HK-2 (cell line): Measurements from ENCODE around the gene CTNNA3.
"Not testable (repeated sequence)": the region's sequence is repeated elsewhere in the genome, so short reads cannot be mapped to it uniquely, and the experiment has no call there.

Experiments used
- DNase-seq: peaks from one replicate; pipeline ENCODE4 v3.0.0-alpha.2; 2018; ENCODE audit not compliant: unreplicated experiment

The CTNNA3 gene

DNA sequence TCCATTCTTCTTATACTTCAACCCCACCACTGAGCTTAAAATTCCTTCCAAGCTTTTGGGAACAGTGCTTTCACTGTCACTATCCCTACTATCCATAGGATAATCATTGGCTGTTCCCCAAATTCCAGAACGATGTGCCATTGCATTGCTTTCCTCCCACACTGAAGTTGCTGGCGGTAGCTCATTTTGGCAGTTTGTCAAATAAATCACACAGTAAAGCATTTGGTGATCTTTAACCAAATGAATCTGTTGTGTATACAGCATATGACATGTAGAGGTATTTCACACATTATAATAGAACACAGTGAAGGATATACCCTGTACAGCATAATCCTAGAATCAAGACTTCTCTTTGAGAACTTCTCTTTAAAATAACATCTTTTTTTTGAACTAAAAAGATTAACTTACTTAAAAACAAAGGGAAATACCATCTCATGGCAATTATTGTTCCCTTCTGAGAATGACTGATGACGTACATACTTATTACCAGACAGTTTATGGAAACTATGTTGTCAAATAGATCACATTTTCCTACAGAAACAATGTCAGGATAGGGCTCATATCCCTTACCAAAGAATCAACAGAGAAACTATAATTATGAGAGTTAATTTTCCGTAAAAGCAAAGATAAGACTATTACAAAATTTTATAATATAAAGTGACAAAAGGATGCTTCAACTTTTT lies 93.6 kb downstream of the CTNNA3 start:
- DNase-seq = peak; percentile 42

GRCh38 chr10:67599597-67599996 lies 96.4 kb downstream of the CTNNA3 start:
- no peak for DNase-seq

- no peak for DNase-seq
Observed at GRCh38 chr10:67596641-67597040, 99.4 kb downstream of the CTNNA3 start.

- no peak for DNase-seq
Observed at GRCh38 chr10:67587771-67588170, 108.2 kb downstream of the CTNNA3 start.

- no peak for DNase-seq
Observed at GRCh38 chr10:67575532-67575931, 120.5 kb downstream of the CTNNA3 start.

DNA sequence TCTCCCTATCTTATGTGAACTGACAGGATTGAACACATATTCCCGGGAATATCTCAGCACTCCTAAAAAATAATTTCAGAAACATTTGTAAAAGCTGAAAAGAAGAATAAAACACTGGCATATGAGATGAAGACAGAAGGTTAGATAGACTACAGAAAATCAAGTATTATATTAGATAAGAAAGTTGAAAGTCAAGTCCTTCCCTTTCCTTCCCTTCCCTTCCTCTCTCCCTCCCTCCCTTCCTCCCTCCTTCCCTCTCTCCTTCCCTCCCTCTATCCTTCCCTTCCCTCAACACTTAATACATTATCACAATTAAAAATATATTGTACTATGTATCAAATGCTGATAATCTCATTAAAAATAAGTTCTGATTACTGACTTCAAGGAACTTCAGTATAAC lies 122.5 kb downstream of the CTNNA3 start:
- DNase-seq = no peak

DNA sequence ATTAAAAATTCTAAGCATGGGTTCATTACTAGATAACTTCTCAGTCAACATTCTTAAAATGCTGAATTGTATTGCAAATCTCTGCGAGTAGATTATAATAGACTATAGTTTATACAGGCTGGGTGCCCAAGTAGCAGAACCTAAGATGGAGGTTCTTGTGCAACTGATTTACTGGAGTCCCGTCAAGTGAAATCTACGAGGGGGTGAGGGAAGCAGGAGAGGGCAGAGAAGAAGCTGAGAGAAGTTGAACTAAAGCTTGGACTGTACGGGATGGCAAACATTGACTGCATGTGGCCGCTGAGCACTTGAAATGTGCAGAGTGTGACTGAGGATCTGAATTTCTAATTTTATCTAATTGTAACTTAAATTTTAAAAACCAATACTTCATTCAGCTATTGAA lies 124.5 kb downstream of the CTNNA3 start:
- DNase-seq = no peak

- DNase-seq = not testable (repeated sequence)
Observed at GRCh38 chr10:67558311-67558710, 137.7 kb downstream of the CTNNA3 start.

- no peak for DNase-seq
Observed at GRCh38 chr10:67553254-67553653, 142.7 kb downstream of the CTNNA3 start.

DNA sequence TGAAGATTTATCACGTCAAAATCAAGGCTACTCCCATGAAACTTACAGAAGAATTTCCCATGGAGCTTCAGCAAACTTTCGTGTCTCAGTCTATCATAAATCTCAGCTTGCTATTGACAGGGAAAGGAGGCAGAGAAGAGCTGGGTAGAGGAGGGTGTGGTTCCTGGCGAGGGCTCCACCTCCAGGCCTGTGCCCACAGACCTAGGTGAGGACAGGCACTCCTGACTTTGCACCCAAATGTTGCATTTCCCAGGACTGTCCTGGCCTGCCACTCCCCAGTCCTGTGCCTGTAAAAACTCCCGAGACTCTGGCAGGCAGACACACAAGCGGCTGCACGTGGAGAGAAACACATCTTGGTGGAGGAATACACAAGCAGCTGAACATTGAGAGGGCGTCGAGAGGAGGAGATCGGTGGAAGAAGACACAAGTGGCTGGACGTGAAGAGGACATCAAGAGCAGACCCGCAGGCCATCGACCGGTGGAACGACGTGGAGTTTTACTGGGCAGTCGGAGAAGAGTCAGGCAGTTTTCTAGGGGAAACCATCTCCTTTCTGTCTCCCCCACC lies 145.1 kb downstream of the CTNNA3 start:
- no peak for DNase-seq

DNA sequence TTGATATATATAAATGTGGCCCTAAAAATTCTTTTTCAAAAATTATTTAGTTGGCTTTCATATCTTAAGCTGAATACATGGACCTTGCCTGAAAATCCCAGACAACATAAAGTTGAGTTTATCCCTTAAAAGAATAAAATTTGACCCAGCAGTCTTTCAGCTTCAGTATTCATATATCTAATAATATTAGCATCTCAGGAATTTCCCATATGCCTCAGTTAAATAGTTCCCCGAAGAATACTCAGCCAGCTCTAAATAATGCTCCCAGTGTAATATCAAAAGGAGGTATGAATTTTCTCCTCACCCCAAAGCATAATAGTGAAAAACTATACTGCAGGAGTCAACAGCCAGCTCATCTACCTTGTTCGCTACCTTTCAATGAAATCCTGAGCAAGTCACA lies 145.9 kb downstream of the CTNNA3 start:
- DNase-seq = no peak

- DNase-seq = no peak
Observed at GRCh38 chr10:67549390-67549789, 146.6 kb downstream of the CTNNA3 start.

- no peak for DNase-seq
Observed at GRCh38 chr10:67541411-67541810, 154.6 kb downstream of the CTNNA3 start.

GRCh38 chr10:67539312-67539711 lies 156.7 kb downstream of the CTNNA3 start:
- no peak for DNase-seq

DNA sequence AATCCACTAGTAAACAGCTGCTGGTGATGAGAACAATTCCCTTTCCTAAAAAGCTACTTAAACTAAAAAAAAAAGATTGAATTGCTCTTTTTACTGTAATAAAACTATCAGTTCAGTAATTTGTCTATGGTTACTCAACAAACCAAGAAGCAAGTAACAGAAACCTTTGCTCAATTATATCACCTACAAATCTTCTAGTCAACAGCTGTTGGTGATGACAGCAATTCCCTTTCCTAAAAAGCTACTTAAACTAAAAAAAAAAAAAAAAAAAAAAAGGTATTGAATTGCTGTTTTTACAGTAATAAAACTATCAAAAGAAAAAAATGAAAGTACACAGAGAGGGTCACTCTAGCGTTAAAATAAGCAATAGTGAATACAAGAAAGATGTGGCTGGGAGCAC lies 158.1 kb downstream of the CTNNA3 start:
- DNase-seq = no peak

DNA sequence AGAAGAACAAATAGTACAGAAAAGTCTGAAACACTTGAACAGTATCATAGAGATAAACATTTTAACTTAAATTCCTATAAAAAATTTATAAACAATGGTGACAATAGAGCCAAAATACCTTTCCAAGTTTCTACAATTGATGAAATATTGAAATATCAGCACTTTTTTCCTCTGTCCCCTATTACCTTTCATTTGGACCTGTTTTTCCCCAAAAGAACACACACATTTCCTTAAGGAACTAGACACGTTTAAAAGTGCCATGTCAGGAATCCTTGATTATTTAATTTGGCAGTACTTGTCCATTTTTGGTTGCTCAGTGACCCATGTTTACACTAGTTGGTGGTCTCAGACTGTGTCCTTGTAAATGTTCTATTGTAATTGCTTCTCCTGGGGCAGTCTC lies 162.6 kb downstream of the CTNNA3 start:
- DNase-seq = no peak

DNA sequence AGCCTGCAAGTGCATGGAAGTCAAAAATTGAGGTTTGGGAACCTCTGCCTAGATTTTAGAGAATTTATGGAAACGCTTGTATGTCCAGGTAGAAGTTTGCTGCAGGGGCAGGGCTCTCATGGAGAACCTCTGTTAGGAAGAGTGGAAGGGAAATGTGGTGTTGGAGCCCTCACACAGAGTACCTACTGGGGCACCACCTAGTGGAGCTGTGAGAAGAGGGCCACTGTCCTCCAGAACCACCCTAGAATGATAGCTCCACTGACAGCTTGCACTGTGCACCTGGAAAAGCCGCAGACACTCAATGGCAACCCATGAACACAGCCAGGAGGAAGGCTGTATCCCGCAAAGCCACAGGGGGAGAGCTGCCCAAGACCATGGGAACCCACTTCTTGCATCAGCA lies 165.0 kb downstream of the CTNNA3 start:
- not testable (repeated sequence) for DNase-seq

DNA sequence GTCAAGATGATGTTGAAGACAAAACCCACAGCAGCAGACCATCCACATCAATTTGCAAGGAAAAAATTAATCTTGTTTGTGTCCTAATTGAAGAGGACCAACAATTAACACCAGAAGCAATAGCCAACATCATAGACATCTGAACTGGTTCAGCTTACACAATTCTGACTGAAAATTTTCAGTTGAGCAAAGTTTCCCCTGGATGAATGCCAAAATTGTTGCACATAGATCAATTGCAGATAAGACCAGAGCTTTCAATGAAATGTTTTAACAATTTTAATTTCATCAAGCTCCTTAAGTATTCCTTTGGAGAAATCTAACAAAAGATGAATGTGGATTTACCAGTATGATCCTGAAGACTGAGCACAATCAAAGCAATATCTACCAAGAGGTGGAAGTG lies 168.6 kb downstream of the CTNNA3 start:
- no peak for DNase-seq

DNA sequence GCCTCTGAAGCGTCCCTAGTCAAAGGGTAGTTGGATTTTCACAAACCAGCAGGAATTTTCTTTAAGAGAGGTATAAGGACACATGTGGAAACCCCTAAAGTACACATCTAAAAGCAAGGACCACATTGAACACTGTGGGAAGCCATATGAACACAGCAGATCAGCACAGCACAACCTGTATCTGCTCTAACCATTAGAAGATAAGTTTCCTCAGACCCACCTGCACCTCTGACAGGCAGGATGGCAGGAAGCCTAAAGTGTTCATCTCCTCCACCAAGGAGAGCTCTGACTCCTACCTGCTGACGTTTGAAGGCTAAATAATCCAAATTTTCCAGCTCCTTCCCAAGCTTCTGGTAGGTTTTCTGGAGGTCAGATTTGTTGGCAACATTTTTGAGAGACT lies 174.4 kb downstream of the CTNNA3 start:
- DNase-seq = no peak

DNA sequence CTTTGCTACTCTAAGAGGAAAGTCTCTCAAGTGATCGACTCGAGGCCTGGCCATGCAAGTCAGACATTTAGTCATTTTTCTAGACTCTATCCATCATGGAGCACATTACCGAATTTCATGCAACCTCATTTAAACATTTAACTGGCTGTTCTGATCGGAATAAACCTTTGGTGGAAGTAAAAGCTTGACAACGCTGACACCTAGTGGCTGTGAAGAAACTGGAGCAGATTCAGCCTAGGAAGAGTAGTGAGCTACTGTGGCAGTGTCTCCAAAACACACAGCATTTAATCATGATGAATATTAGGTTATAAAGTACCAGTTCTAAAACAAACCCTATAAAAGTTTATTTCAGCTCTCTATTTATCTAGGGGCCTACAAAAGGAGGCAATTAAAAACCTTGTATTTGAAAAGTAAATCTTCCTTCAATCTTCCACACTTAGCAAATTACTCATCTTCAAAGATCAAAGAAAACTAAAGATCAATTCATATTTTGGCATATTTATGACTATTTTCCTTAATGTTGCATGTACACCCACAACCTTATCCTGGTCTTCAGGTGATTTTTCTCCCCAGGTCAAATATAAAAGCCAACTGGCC lies 175.0 kb downstream of the CTNNA3 start:
- peak; percentile 24 for DNase-seq

DNA sequence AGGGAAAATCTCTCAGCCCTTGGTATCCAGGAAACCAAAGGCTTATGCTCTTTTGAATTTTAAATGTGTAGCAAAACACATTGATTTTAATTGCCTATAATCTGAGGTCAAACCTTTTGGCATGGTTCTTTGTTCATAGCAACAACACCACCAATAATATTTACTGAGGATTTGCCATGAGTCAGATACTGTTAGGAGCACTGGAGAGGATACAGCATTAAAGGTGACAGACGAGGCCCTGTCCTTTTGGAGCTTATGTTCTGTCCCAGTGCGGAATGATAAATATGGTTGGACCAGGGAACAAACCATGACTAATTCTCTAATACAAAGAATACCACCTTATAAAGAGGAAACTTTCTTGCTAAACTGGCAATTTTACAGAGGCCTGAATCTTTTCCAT lies 176.6 kb downstream of the CTNNA3 start:
- no peak for DNase-seq

DNA sequence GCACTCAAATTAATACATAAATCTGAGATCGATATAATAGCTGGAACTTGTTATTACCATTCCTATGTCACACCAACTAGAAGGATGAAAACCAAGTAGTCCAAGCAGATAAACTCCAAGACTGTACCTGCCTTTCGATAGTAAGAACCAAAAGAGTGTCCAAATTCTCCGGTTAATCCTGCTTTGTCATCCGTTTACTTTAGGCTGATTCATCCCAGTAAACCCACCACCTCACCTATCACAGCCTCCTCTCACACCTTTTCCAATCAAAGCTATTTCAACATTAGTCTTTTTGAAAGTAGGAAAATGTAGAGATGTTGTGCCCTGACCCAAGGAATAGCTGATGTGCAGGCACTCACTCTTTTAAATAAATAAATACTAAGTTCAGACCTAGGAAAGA lies 177.2 kb downstream of the CTNNA3 start:
- no peak for DNase-seq

GRCh38 chr10:67518043-67518442 lies 178.0 kb downstream of the CTNNA3 start:
- no peak for DNase-seq

- no peak for DNase-seq
Observed at GRCh38 chr10:67506757-67507091, 189.3 kb downstream of the CTNNA3 start.
